Endothelial cell of umbilical vein (primary cell): ENCODE measurements around the gene FGF22. TPM values are rescaled to one million over a fixed set of nuclear protein-coding genes. Genes with fewer than 3 reads are reported as not detected.

Experiments
- BruUV-seq: library from RNA; stranded (reverse); fragments of 400-500 nt; replicated peaks from 2 replicates; lab custom pipeline; 2021; lab: Mats Ljungman, UMichigan
- CTCF ChIA-PET: fragments of 300-600, 350-600 bp; sonication (Branson Sonifier 250); formaldehyde crosslinking; loops from one replicate; lab custom pipeline; 2021; ENCODE audit warnings: antibody characterized with exemption, inconsistent platforms; lab: Charles Lee
- POLR2A ChIA-PET: fragments of 300-600, 350-600 bp; sonication (Branson Sonifier 250); formaldehyde crosslinking; loops from one replicate; lab custom pipeline; 2021; ENCODE audit warnings: antibody characterized with exemption, inconsistent platforms; lab: Charles Lee
- DNase-seq: peaks from one replicate; pipeline ENCODE4 v3.0.0-alpha.2; 2011; ENCODE audit warnings: low read depth, low spot score
- FAIRE-seq: peaks from 2 replicates; lab custom pipeline; 2011; peaks lifted over from hg19 to GRCh38; lab: Jason Lieb, UNC
- H2AFZ ChIP-seq: 2 replicates; pipeline ENCODE4 v1.6.0; 2012; ENCODE audit warnings: low read depth, low read length, control low read depth, inconsistent platforms
- H3K27ac ChIP-seq: 2 replicates; pipeline ENCODE4 v1.5.1; 2011; ENCODE audit warnings: low read depth, mild to moderate bottlenecking, control low read depth, low read length, moderate library complexity; ENCODE audit not compliant: insufficient read depth
- H3K27me3 ChIP-seq, 2 experiments: 2 replicates each; pipeline versions ENCODE4 v1.6.0 to v1.6.1; 2011; ENCODE audit warnings: low read length in 2 of 2, mixed read lengths in 1 of 2; ENCODE audit not compliant: control insufficient read depth in 2 of 2, insufficient read depth in 2 of 2
- H3K36me3 ChIP-seq, 2 experiments: 2 replicates in 1 of 2; 3 replicates in 1 of 2; pipeline ENCODE4 v1.5.1; 2011; ENCODE audit warnings: low read length in 2 of 2, mild to moderate bottlenecking in 1 of 2, moderate library complexity in 1 of 2; ENCODE audit not compliant: control insufficient read depth in 2 of 2, insufficient read depth in 2 of 2; ENCODE audit errors: extremely low read depth in 1 of 2
- H3K4me1 ChIP-seq: 3 replicates; pipeline ENCODE4 v1.5.1; 2011; ENCODE audit warnings: mild to moderate bottlenecking, low read length; ENCODE audit not compliant: control insufficient read depth, insufficient read depth; ENCODE audit errors: extremely low read depth
- H3K4me2 ChIP-seq: 2 replicates; pipeline ENCODE4 v1.6.1; 2011; ENCODE audit warnings: low read length, control low read depth, mixed read lengths; ENCODE audit not compliant: insufficient read depth
- H3K4me3 ChIP-seq, 3 experiments: fragments of 200-600 bp in 1 of 3; sonication (generic), shearing (Covaris generic) in 1 of 3; replicated peaks in 1 of 3; 2 replicates each; pipeline ENCODE4 v1.5.1; 2011 to 2016; ENCODE audit warnings: control low read depth in 3 of 3, low read length in 3 of 3, mild to moderate bottlenecking in 2 of 3, inconsistent platforms in 1 of 3, low read depth in 1 of 3, moderate library complexity in 1 of 3; ENCODE audit not compliant: insufficient read depth in 1 of 3
- H3K79me2 ChIP-seq: 2 replicates; pipeline ENCODE4 v1.6.0; 2012; ENCODE audit warnings: low read length, inconsistent platforms; ENCODE audit not compliant: control insufficient read depth, insufficient read depth
- H3K9ac ChIP-seq: replicated peaks from 2 replicates; pipeline ENCODE3; 2011; ENCODE audit warnings: low read length, control low read depth; ENCODE audit not compliant: insufficient read depth; ENCODE audit errors: extremely low read depth
- H3K9me1 ChIP-seq: replicated peaks from 3 replicates; pipeline ENCODE4 v1.6.0; 2011; ENCODE audit warnings: mild to moderate bottlenecking, low read length; ENCODE audit not compliant: control insufficient read depth, insufficient read depth; ENCODE audit errors: extremely low read depth
- H3K9me3 ChIP-seq: replicated peaks from 2 replicates; pipeline ENCODE4 v1.5.1; 2012; ENCODE audit warnings: low read length, inconsistent platforms; ENCODE audit not compliant: control insufficient read depth, insufficient read depth
- H4K20me1 ChIP-seq: replicated peaks from 2 replicates; pipeline ENCODE3; 2011; ENCODE audit warnings: mild to moderate bottlenecking, low read length; ENCODE audit not compliant: control insufficient read depth, insufficient read depth; ENCODE audit errors: extremely low read depth
- EZH2 ChIP-seq: IDR thresholded peaks from 2 replicates; pipeline ENCODE4 v1.6.1; 2012; ENCODE audit warnings: borderline replicate concordance, low read depth, mild to moderate bottlenecking, moderate library complexity, low read length, inconsistent platforms; ENCODE audit not compliant: severe bottlenecking
- FOS ChIP-seq: IDR thresholded peaks from 2 replicates; pipeline ENCODE4 v1.6.1; 2011; ENCODE audit warnings: mild to moderate bottlenecking, low read length, moderate library complexity, borderline replicate concordance; ENCODE audit not compliant: insufficient read depth
- GATA2 ChIP-seq: IDR thresholded peaks from 2 replicates; pipeline ENCODE4 v1.7.0; 2011; ENCODE audit warnings: low read depth, mild to moderate bottlenecking, moderate library complexity, mixed read lengths, low read length; ENCODE audit not compliant: insufficient read length, insufficient read depth
- JUN ChIP-seq: IDR thresholded peaks from 2 replicates; pipeline ENCODE4 v1.6.1; 2011; ENCODE audit warnings: borderline replicate concordance, low read depth; ENCODE audit not compliant: insufficient read length, insufficient read depth
- MAX ChIP-seq: IDR thresholded peaks from 2 replicates; pipeline ENCODE4 v1.6.1; 2011; ENCODE audit not compliant: insufficient read depth, insufficient read length
- MYC ChIP-seq: IDR thresholded peaks from one replicate; pipeline ENCODE4 v1.6.1; 2011; ENCODE audit warnings: mild to moderate bottlenecking, low read depth, low read length
- POLR2A ChIP-seq: IDR thresholded peaks from 2 replicates; pipeline ENCODE4 v1.6.1; 2012; ENCODE audit warnings: low read depth, mild to moderate bottlenecking, control low read depth, low read length
- POLR2AphosphoS5 ChIP-seq: IDR thresholded peaks from 2 replicates; pipeline ENCODE4 v1.6.1; 2012; ENCODE audit warnings: low read depth, mild to moderate bottlenecking, control low read depth, low read length, moderate library complexity; ENCODE audit not compliant: insufficient read depth
- dilution Hi-C: fragments of 300-500 bp; cut with MboI; formaldehyde crosslinking; loops from one replicate; pipeline ENCODE4 v1.15.0; 2019; ENCODE audit warnings: low sequenced_read_pairs; ENCODE audit not compliant: extremely low pct_ligation_motif_present
- intact Hi-C: fragments of 100-400 bp; cut with micrococcal nuclease; formaldehyde crosslinking; loops from one replicate; pipeline ENCODE4 v1.10.0; 2022
- polyA plus RNA-seq, 4 experiments: library from polyadenylated mRNA; depleted of rRNA in 3 of 4; stranded (reverse) in 3 of 4; unstranded in 1 of 4; fragments of >200 nt; gene quantifications; 2 replicates each; pipeline versions ENCODE4 v1.2.1 to v1.2.3, GENCODE V29; 2011 to 2012; ENCODE audit warnings: missing spikeins in 1 of 4
- total RNA-seq: library from RNA; stranded (reverse); gene quantifications from 2 replicates; pipeline ENCODE4 v1.2.3, GENCODE V29; 2021
- TF ChIP-seq, protein P1 (sequence below), 2 donors: IDR thresholded peaks; 1 replicate in 1 of 2; 2 replicates in 1 of 2; pipeline ENCODE4 v1.5.1; 2011; ENCODE audit warnings: low read length in 2 of 2, mild to moderate bottlenecking in 2 of 2, moderate library complexity in 2 of 2, control low read depth in 1 of 2, inconsistent platforms in 1 of 2, low read depth in 1 of 2; ENCODE audit not compliant: insufficient read depth in 1 of 2; ENCODE audit errors: extremely low read depth in 1 of 2

The FGF22 gene
- total and polyA plus RNA-seq, 2 donors (not counting 3 experiments of a cell fraction or from before 2014, with no cell fraction given): 0.07 TPM; not detected in 1

DNA sequence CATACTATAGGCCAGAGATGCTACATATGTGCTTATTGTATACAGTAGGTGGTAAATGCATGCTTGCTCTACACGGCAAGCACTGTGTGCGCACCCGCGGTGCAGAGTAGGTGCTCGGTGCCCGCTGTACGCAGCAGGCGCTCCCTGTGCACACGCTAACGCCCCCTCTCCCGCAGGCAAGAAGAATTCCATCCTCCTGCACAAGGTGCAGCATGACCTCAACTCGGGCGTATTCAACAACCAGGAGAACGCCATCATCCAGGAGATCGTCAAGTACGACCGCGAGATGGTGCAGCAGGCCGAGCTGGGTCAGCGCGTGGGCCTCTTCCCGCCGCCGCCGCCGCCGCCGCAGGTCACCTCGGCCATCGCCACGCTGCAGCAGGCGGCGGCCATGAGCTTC, 24.1 kb upstream of the FGF22 start:
- no peaks in the 10 kb centered on the region for H3K9me3 ChIP-seq
- POLR2A ChIA-PET: no interaction called here
- no TSS peak for BruUV-seq
- H3K36me3 ChIP-seq: peaks cover 3 to 10% of the 10 kb centered on the region in 2 experiments
- H3K4me3 ChIP-seq: no peak overlapping the region
- no peak overlapping the region for H3K9ac ChIP-seq
- TF ChIP-seq MYC (no peak), MAX (no peak), POLR2AphosphoS5 (no peak)
- no peaks in the 10 kb centered on the region for H3K27me3 ChIP-seq
- H3K79me2 ChIP-seq: no peaks in the 10 kb centered on the region
- intact Hi-C loops: no loop called here
- peak; percentile 11 for DNase-seq
- peaks cover 4% of the 10 kb centered on the region for H3K4me1 ChIP-seq
- H3K4me2 ChIP-seq: no peak overlapping the region
- CTCF ChIA-PET: interaction anchor here (0.8 to 1.6 kb wide), 3 partner anchors 10 to 17 kb away, joined by 3 to 6 read pairs (median 3); no protein-coding TSS in a partner anchor
- H4K20me1 ChIP-seq: no peaks in the 10 kb centered on the region
- H3K9me1 ChIP-seq: no peaks in the 10 kb centered on the region
- dilution Hi-C loops: no loop called here
- H2AFZ ChIP-seq: no peak overlapping the region
- no peak overlapping the region for H3K27ac ChIP-seq
- FAIRE-seq: peak; percentile 38

- Histone ChIP-seq H2AFZ (no peak overlapping the region), H3K9ac (no peak overlapping the region), H3K4me2 (no peak overlapping the region), H3K27me3 (no peaks in the 10 kb centered on the region), H3K4me3 (no peak overlapping the region), H3K36me3 (peaks cover 3 to 10% of the 10 kb centered on the region in 2 experiments), H3K9me3 (no peaks in the 10 kb centered on the region), H3K9me1 (no peaks in the 10 kb centered on the region), H4K20me1 (no peaks in the 10 kb centered on the region), H3K4me1 (no peaks in the 10 kb centered on the region), H3K79me2 (no peaks in the 10 kb centered on the region), H3K27ac (no peak overlapping the region)
- dilution Hi-C loops: no loop called here
- FAIRE-seq (no peak), DNase-seq (no peak)
- TF ChIP-seq, protein P1, sequence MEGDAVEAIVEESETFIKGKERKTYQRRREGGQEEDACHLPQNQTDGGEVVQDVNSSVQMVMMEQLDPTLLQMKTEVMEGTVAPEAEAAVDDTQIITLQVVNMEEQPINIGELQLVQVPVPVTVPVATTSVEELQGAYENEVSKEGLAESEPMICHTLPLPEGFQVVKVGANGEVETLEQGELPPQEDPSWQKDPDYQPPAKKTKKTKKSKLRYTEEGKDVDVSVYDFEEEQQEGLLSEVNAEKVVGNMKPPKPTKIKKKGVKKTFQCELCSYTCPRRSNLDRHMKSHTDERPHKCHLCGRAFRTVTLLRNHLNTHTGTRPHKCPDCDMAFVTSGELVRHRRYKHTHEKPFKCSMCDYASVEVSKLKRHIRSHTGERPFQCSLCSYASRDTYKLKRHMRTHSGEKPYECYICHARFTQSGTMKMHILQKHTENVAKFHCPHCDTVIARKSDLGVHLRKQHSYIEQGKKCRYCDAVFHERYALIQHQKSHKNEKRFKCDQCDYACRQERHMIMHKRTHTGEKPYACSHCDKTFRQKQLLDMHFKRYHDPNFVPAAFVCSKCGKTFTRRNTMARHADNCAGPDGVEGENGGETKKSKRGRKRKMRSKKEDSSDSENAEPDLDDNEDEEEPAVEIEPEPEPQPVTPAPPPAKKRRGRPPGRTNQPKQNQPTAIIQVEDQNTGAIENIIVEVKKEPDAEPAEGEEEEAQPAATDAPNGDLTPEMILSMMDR (IDR thresholded peaks at IDR 0.05; ENCODE audit: extremely low read depth in 1 of 2, insufficient read depth in 1 of 2, low read depth in 1 of 2, low read length in 2 of 2): no peak
- no peak for TF ChIP-seq MAX
- TF ChIP-seq EZH2: no peak
- TF ChIP-seq POLR2A: no peak
- no peak for TF ChIP-seq MYC
- no peak for TF ChIP-seq JUN
- TF ChIP-seq GATA2: no peak
- TF ChIP-seq FOS: no peak
- TF ChIP-seq POLR2AphosphoS5: no peak
- intact Hi-C loops: no loop called here
- CTCF ChIA-PET: interaction anchor here (0.8 to 1.6 kb wide), 3 partner anchors 9 to 17 kb away, joined by 3 to 6 read pairs (median 3); no protein-coding TSS in a partner anchor
- BruUV-seq: no TSS peak
- POLR2A ChIA-PET: no interaction called here
Measured at GRCh38 chr19:616062-616700, 23.5 kb upstream of the FGF22 start.
